ENCODE data around the gene CTNNAL1.

- no peak for TF ChIP-seq CTCF (IDR thresholded peaks at IDR 0.05 in 4 of 5, conservative IDR thresholded peaks at IDR 0.05 in 1 of 5)
- no peak for TF ChIP-seq POLR2A (IDR thresholded peaks at IDR 0.05)
Observed at GRCh38 chr9:108991479-108991878, 21.8 kb downstream of the CTNNAL1 start.

All from gastrocnemius medialis (tissue), 4 donors.